Renal cortex interstitium (tissue), 11 donors: Measurements from ENCODE around the gene TAOK2. TPM values are rescaled to one million over a fixed set of nuclear protein-coding genes. Genes with fewer than 3 reads are reported as not detected.
"Not testable (repeated sequence)": the region's sequence is repeated elsewhere in the genome, so short reads cannot be mapped to it uniquely, and the experiment has no call there.

Source experiments
- DNase-seq, 11 donors: peaks; one replicate each; pipeline ENCODE4 v3.0.0-alpha.2; 2013; ENCODE audit warnings: low read depth in 9 of 11, low spot score in 4 of 11; ENCODE audit errors: extremely low read depth in 1 of 11
- polyA plus RNA-seq, 3 donors: library from polyadenylated mRNA; unstranded; fragments of 120-200 nt; gene quantifications; one replicate each; pipeline ENCODE4 v1.2.1, GENCODE V29; 2013; ENCODE audit not compliant: insufficient read length in 3 of 3

The TAOK2 gene
- polyA plus RNA-seq, 3 donors, result 38.0 to 54.0 (median 52.6) TPM

GRCh38 chr16:30030841-30031413 lies 57.3 kb downstream of the TAOK2 start, which contains the start of gene TLCD3B:
Gene TLCD3B (minus strand): TSS chr16:30031271. CDS start chr16:30030527, 744 bp downstream.
- peak in 1 of 11 donors; percentile 18 for DNase-seq

DNA sequence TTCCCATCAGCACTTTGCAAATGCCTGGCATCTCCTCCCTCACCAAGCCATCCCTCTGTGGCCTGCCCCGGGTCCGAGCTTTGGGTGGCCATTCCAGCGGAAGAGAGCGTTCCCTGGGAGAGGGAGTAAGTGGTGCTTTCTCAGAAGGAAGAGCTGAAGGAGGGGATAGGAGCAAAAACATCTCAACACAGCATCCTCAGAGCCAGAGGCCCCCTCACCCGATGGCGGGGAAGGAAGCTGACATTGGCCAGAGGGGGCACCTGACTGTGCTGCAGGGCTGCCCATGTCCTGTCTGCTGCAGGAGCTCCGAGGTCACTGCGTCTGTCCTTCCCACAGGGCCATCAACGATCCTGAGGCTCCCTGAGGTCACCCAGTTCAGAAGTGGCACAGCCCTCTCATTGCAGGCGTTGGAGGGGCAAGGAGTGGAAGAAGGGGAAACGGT lies 57.8 kb downstream of the TAOK2 start:
- no peak for DNase-seq

DNA sequence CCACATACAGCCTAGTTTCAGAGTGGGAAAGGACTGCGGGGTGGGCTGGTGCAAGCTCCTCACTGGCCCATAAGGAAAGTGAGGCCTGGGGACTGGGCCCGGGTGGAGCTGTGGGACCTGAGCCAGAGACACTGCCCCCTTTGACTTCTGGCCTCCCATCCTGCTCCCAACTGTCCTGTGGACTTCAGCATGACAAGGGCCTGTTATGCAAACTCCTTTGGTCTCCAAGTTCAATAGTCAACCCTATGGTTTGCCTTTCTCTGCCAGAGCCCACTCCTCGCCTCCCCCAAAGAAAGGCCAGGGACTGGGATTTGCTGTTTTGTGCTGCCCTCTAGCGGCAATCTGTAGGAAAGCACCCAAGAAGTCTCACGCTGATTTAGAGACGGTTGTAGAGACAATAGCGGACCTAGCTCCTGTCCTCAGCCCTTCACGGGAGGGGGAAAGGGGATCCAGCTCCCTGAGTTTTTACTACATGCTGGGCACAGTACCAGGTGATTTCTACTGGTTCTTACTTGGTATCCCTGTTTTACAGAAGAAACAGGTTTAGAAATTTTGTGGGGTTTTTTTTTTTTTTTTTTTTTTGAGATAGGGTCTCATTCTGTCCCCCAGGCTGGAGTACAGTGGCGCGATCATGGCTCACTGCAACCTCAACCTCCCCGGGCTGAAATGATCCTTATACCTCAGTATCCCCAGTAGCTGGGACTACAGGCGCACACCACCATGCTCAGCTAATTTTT lies 58.6 kb downstream of the TAOK2 start:
- DNase-seq, result peak in 6 of 11 donors; percentile 47 to 72 (median 53)

GRCh38 chr16:30033270-30033669 lies 59.6 kb downstream of the TAOK2 start:
- DNase-seq, result no peak

GRCh38 chr16:30040221-30040620 lies 66.6 kb downstream of the TAOK2 start:
- no peak for DNase-seq

DNA sequence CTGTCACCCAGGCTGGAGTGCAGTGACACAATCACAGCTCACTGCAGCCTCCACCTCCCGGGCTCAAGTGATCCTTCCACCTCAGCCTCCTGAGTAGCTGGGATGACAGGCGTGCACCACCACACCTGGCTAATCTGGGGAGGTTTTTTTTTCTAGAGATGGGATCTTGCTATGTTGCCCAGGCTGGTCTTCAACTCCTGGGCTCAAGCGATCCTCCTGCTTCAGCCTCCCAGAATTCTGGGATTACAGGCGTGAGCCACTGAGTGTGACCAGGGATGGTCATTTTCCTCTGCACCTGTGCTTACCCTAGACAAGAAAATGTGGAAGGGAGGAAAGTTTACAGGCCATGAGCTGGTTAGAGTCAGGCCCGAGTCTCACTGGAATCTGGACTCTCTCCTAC lies 67.0 kb downstream of the TAOK2 start:
- not testable (repeated sequence) for DNase-seq

DNA sequence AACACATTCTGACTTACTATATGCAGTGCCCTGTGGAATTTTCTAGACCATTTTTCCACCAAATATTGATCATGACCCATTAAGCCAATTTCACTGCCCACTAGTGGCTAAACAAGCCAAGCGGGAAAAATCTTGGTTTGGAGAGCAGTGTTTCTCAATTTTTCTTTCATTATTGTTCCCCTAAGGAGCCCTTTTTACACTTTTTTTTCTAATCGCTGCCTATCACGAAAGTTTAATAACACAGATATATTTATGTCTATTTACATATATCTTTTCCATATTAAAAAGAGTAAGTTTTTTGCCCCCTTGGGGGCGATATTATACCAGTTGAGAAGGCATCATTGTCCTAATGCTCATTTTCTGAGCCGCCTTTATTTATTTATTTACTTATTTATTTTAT lies 68.2 kb downstream of the TAOK2 start:
- DNase-seq, result no peak

Other genes starting within 250 kb of the TAOK2 start
- under 1 TPM; 0.14 to 0.29 (median 0.26) TPM for gene C16orf54, start 227.9 kb upstream of the TAOK2 start, polyA plus RNA-seq
- under 1 TPM in 1 of 3 donors, not detected in 2; 0.09 TPM for gene ZG16, start 195.6 kb upstream of the TAOK2 start, polyA plus RNA-seq
- 10 to 100 TPM; 63.8 to 78.5 (median 71.9) TPM for gene KIF22, start 183.1 kb upstream of the TAOK2 start, polyA plus RNA-seq
- gene MAZ, start 167.3 kb upstream of the TAOK2 start, polyA plus RNA-seq, result 100 to 1,000 TPM; 299 to 379 (median 301) TPM
- gene PRRT2, start 161.7 kb upstream of the TAOK2 start, polyA plus RNA-seq, result 10 to 100 TPM; 13.3 to 27.2 (median 18.1) TPM
- 10 to 100 TPM; 30.9 to 48.0 (median 42.0) TPM for gene PAGR1, start 157.7 kb upstream of the TAOK2 start, polyA plus RNA-seq
- 10 to 100 TPM; 13.6 to 29.9 (median 14.0) TPM for gene MVP, start 153.4 kb upstream of the TAOK2 start, polyA plus RNA-seq
- gene CDIPT, start 110.6 kb upstream of the TAOK2 start, polyA plus RNA-seq, result 100 to 1,000 TPM in 2 of 3 donors, 10 to 100 TPM in 1; 83.8 to 110 (median 108) TPM
- gene SEZ6L2, start 74.3 kb upstream of the TAOK2 start, polyA plus RNA-seq, result 10 to 100 TPM in 2 of 3 donors, 1 to 10 TPM in 1; 8.2 to 12.5 (median 12.4) TPM
- 1 to 10 TPM in 1 of 3 donors, under 1 TPM in 2; 0.47 to 1.3 (median 0.80) TPM for gene ASPHD1, start 73.4 kb upstream of the TAOK2 start, polyA plus RNA-seq
- 10 to 100 TPM; 15.2 to 31.7 (median 16.6) TPM for gene KCTD13, start 47.6 kb upstream of the TAOK2 start, polyA plus RNA-seq
- 100 to 1,000 TPM in 2 of 3 donors, 10 to 100 TPM in 1; 98.3 to 120 (median 107) TPM for gene TMEM219, start 11.8 kb upstream of the TAOK2 start, polyA plus RNA-seq
- gene HIRIP3, start 21.7 kb downstream of the TAOK2 start, polyA plus RNA-seq, result 10 to 100 TPM; 16.4 to 22.1 (median 19.3) TPM
- gene INO80E, start 22.4 kb downstream of the TAOK2 start, polyA plus RNA-seq, result 10 to 100 TPM; 42.4 to 64.5 (median 53.7) TPM
- 1 to 10 TPM; 2.2 to 5.2 (median 2.5) TPM for gene DOC2A, start 37.2 kb downstream of the TAOK2 start, polyA plus RNA-seq
- gene C16orf92, start 49.3 kb downstream of the TAOK2 start, polyA plus RNA-seq, result not detected
- 1 to 10 TPM in 2 of 3 donors, under 1 TPM in 1; 0.65 to 1.8 (median 1.3) TPM for gene TLCD3B, start 57.4 kb downstream of the TAOK2 start, polyA plus RNA-seq
- 100 to 1,000 TPM; 472 to 699 (median 578) TPM for gene ALDOA, start 91.9 kb downstream of the TAOK2 start, polyA plus RNA-seq
- 100 to 1,000 TPM in 1 of 3 donors, 10 to 100 TPM in 2; 82.7 to 112 (median 88.1) TPM for gene PPP4C, start 102.1 kb downstream of the TAOK2 start, polyA plus RNA-seq
- gene TBX6, start 118.1 kb downstream of the TAOK2 start, polyA plus RNA-seq, result 1 to 10 TPM; 1.1 to 1.7 (median 1.5) TPM
- gene YPEL3, start 122.3 kb downstream of the TAOK2 start, polyA plus RNA-seq, result 10 to 100 TPM; 43.9 to 79.8 (median 55.5) TPM
- 10 to 100 TPM; 11.3 to 14.0 (median 12.6) TPM for gene GDPD3, start 139.7 kb downstream of the TAOK2 start, polyA plus RNA-seq
- 10 to 100 TPM; 79.3 to 90.0 (median 82.7) TPM for gene MAPK3, start 149.4 kb downstream of the TAOK2 start, polyA plus RNA-seq
- 10 to 100 TPM in 1 of 3 donors, 1 to 10 TPM in 2; 5.3 to 16.6 (median 8.6) TPM for gene CORO1A, start 209.7 kb downstream of the TAOK2 start, polyA plus RNA-seq
- 10 to 100 TPM; 26.0 to 39.1 (median 36.5) TPM for gene BOLA2B, start 219.8 kb downstream of the TAOK2 start, polyA plus RNA-seq
- 10 to 100 TPM; 22.3 to 39.8 (median 23.1) TPM for gene SLX1A, start 220.0 kb downstream of the TAOK2 start, polyA plus RNA-seq
- 10 to 100 TPM in 2 of 3 donors, 1 to 10 TPM in 1; 5.9 to 17.5 (median 10.7) TPM for gene SULT1A3, start 225.4 kb downstream of the TAOK2 start, polyA plus RNA-seq